Activated CD8-positive, alpha-beta memory T cell treated with anti-CD3 and anti-CD28 coated beads for 36 hours (primary cell): ENCODE measurements around the gene CHST13. TPM values are rescaled to one million over a fixed set of nuclear protein-coding genes. Genes with fewer than 3 reads are reported as not detected.

Experiments used
- CTCF ChIA-PET: fragments of 350-600 bp; sonication (Branson Sonifier 250); formaldehyde crosslinking; loops from one replicate; lab custom pipeline; 2021; ENCODE audit warnings: antibody characterized with exemption; lab: Charles Lee
- POLR2A ChIA-PET: fragments of 350-600 bp; sonication (Branson Sonifier 250); formaldehyde crosslinking; loops from one replicate; lab custom pipeline; 2021; ENCODE audit warnings: antibody characterized with exemption; lab: Charles Lee
- total RNA-seq, 2 experiments: library from RNA; stranded (reverse); gene quantifications; one replicate each; pipeline ENCODE4 v1.2.3, GENCODE V29; 2021

The CHST13 gene
- total RNA-seq, 2 experiments from 2014 or later: not detected

DNA sequence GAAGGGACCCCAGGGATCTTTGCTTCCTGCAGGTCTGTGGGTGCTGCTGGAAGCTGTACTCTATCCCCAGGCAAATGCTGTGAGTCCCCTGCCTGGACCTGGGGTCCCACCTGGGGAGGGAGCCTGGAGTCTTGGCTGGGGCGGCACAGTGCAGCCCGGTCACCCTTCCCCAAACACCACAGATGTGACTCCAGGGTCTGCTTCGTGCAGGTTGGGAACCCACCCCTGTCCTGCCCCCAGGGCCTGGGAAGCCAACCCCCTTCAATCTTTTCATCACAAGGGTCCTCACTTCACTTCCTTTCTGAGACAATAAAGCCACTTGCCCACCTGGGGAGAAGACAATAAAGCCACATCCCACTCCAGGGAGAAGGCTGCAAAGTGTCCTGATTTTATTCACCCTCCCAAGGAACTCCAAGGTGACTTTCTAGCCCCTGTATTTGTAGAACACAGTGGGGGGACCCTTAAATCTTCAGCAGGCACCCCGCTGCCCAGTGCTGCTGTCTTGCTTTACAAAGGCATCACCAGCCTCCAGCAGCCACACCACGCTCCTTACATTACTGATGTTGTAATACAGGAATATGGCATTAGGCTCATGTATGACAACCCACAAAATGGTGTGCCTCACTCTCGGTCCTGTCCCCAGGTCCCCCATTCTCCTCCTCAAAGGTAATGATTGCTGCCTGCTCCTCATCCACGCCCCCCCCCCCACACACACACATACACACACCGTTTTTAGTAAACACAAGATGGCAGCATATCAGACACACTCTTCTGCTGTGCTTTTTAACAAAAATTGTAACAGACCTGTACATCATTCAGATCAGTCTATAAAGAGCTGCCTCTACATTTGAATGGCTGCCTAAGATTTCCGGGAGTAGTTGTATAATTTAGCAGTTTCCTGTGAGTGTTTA, 24.9 kb downstream of the CHST13 start:
- ChIA-PET CTCF (no interaction called here), POLR2A (no interaction called here)

DNA sequence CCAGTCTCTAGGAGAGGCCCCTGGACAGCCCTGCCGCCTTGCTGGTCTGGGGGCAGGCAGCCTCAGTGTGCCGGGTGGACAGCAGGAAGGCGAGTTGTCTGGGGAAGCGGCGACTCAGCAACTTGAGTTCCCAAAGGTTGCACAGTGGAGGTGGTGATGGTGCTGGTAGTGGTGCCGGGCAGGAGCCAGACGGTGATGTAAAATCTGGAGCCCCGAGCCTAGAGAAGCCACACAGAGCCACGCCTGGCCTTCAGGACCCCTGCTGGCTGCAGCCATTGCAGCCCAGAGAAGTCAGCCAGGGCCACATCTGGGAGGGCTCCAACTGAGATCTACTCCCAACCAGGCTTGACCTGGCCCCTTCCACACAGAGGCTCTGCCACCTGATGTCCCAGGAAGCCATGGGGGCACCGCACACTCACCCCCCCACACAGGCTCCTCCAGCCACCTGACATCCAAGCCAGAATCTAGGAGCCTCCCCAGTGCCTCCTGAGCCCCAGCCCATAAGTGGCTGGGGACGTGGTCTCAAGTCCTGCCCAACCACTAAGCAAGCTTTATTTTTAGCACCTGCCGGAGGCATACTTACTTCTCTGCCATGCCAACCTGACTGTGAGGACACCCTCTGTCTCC, 26.0 kb downstream of the CHST13 start:
- ChIA-PET CTCF (no interaction called here), POLR2A (no interaction called here)

DNA sequence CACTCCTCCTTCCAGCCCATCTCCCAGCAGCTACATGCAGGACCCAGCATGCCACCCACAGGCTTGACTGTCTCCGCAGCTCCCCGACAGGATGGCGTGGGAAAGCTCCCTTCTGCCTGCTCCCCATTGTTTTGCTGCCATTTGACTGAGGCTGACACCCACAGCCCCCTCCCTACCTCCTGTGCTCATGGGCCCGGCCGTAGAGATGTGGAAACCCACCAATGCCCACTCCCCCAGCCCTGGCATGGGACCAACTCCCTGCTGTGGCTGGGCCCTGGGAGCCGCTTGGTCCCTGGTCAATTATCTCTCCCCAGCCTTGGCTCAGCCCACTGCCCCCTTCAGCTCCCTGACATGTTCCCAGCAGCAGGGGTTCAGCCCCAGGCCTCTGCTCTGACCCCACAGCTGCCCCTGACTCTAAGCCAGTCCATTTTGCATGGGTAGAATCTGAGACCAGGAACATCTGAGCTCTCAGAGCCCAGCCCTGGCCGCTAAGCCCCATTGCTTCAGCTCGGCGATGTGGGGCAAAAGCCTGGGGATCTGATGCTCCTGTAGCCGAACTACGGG, 26.6 kb downstream of the CHST13 start:
- CTCF ChIA-PET: no interaction called here

DNA sequence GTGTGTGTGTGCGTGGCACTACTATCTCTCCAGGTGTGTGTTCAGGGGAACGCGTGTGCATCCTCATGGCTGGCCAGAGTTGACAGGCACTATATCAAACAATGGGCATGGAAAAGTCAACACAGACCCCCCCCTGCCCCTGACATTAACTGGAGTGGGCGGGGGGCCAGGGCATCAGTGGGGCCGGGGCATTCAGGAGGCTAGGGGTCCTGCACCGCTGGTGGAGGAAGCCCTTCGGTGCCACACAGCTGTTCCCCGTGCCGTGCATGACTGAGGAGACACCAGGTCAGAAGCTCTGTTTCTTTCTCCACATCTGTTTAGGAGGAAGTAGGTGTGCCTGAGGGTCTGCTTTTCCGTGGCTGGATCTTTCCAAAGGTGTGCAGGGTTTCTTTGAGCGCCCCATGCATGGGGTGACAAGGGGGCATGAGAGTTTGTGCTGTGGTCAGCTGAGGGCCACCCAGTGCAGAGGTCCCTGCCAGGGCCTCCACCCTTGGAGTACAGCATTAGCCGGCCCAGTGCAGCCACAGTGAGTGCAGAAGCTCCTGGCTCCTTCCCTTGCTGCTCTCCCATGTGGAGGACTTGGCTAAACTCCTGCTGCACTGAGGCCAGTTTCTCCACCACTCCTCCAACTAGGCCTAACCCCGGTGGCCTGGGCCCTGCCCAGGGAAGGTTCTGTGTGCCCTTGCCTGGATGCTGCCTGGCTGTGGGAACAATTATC, 27.3 kb downstream of the CHST13 start:
- ChIA-PET POLR2A (no interaction called here), CTCF (no interaction called here)

More for the DNA sequence above, 26.6 kb downstream of the CHST13 start:
- POLR2A ChIA-PET: no interaction called here

DNA sequence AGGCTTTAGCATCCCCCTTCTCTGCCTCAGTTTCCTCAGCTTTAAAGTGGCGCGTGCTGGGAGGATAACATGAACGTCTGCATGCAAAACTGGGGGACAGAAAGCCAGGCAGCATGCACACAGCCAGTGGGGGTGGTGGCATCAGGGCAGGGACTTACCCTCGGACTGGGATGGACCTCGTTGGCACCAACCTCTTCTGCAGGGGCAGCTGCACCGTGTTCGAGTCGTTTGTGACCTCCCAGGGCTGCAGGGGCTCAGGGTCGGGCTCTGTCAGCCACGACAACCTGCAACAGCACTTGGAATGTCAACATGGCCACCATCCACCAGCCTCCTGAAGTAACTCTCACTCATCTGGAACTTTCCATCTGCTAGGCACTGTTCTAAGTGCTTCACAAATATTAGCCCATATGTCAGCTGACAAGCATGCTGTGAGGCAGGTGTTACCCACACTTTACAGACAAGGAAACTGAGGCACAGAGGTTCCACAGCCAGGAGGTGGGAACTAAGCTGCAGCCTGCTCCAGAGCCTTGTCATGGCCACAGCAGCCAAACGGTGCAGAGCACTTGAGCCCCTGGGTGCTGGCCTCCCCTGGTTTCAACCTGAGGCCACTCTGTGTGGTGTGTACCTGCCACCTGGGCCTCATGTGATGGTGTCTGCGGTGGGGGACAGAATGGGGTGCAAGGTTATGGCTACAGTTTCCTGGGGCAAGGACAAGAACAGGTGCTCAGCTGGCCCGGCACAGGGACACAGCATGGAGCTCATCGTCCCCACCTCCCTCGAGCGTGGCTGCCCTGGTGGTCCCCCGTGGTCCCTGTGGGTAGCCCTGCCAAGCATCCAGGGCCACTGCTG, 28.1 kb downstream of the CHST13 start:
- POLR2A ChIA-PET: no interaction called here
- CTCF ChIA-PET: no interaction called here

DNA sequence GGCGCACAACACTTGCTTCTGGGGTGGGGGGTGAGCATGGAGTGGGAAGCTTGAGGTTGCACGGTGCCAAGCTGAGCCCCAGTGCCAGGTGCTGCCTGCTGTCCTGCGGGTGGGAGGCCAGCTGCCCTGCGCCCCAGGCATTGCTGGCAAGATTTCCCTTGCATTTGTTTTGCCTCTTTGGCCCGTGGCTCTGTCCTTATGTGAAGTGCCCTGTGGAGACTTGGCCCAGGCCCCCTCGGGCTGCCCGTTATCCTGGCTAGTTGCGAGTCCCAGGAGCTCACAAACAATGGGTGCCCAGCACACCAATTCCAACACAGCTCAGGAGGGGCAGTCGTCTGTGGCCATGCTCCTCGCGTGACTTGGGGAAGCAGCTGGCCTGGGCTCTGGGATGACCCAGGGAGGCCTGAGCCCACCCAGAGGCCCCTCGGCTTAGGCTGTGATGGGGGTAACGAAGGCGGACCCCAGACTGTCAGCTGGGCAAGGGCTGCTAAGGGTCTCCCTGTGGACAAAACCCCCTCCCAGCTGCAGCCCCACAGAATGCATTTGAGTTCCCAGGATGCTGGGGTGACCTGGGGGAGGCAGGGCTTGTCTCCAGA, 28.8 kb downstream of the CHST13 start:
- CTCF ChIA-PET: no interaction called here
- POLR2A ChIA-PET: no interaction called here

DNA sequence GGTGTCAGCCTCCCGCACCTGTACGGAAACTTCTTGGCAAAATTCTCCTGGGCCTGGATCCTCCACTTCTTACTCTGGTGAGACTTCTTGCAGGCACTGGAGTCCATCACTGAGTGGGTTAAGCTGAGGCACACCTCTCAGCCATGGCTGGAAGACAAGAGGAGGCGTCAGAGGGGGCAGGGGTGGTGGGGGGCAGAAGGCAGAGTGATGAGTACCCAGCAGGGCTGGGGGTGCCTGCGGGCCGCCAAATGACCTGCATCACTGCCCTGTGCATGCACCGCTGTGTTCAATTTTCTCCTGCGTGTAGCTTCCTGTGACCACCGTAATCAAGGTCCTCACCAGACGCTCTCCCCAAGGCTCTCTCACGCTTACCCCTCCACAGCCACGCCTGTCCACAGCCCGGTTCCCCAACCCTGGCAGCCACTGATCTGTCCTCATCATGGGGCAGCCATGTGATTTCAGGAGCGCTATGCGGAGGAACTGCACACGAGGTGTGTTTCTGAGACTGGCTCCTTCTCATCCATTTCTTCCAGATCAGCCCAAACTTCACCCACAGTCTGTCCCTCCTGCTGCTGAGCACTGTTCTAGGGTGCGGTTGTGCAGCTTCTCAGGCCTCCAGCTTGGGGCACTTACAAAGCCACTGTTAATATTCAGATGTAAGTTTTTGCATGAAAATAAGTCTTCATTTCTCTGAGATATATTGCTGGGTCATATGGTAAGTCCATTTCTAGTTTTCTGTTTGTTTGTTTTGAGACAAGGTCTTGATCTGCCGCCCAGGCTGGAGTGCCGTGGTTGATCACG, 29.5 kb downstream of the CHST13 start:
- POLR2A ChIA-PET: no interaction called here
- CTCF ChIA-PET: no interaction called here

DNA sequence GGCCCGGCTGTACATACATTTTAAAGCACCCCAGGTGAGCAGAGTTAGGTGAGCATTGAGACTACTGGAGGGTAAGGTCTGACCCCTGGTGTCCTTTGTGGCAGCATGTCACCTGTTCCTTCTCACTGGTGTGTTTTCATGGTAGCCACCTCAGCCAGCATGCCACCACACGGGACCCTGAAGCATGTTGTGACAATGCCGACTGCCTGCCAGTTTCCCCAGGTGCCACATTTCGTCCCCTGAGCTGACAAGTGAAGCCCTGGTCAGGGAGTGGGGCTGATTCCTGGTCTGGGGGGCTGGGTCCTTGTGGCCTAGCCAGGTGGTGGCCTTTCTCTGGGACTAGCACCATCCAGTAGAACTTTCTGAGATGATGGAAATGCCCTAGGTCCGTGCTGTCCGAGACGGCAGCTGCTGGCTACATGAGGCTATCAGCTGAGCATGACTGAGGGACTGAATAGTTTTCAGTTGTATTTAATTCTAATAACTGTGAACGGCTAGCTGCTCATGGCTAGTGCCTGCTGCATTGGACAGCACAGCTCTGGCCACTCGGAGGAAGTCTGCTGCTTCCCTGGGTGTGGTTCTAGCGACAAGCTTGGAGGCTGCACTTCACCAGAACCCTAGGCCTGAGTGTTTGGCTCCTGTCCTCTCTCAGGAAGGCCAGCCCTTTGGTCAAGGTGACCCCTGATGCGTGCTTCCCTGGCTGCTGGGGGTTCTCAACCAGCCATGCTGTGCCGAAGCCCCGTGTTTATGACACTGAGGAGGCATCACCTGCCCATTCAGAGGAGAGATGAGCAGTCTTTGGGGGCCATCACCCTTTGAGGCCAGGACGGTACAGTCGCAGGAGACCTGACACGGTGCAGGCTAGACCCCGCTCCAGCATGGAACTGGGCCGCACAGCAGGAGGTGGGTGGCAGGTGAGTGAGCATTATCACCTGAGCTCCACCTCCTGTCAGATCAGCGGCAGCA, 30.9 kb downstream of the CHST13 start:
- CTCF ChIA-PET: no interaction called here
- POLR2A ChIA-PET: no interaction called here

DNA sequence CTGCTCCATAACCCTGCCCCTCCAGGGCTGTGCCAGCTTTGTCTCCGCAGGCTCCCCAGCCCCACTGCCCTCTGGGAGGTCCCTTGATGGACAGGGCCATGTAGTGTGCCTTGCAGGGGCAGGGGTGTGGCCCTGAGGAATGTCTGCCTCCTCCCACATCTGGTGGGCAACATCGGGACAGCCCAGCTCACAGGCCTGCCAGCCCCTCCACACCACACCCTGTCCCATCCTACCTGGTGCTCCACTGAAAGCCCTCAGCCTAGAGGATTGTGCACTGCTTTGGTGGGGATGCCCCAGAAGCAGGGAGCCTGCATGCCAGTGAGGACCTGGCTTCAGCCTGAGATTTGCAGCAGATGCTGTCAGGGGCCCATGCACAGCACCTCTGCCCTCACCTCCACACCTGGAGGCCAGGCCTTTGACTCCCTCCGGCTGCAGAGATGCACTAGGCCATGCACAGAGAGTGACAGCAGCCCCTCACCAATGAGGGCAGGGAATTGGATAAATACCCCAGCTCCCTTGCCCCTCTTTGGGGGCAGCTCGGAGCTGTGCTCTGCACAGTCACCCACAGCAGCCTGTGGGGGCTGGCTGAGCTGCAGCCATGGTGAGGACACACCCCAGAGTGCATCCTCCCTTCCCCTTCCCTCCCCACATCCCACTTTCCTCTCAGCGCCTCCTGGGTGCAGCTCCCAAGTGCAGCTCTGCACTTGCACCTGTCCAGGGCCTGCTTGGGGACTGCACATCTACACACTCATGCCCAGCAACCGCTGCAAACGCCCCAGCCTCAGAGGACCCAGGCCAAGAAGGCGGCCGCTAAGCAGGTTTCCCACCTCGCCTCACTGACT, 32.1 kb downstream of the CHST13 start:
- POLR2A ChIA-PET: no interaction called here
- CTCF ChIA-PET: no interaction called here

DNA sequence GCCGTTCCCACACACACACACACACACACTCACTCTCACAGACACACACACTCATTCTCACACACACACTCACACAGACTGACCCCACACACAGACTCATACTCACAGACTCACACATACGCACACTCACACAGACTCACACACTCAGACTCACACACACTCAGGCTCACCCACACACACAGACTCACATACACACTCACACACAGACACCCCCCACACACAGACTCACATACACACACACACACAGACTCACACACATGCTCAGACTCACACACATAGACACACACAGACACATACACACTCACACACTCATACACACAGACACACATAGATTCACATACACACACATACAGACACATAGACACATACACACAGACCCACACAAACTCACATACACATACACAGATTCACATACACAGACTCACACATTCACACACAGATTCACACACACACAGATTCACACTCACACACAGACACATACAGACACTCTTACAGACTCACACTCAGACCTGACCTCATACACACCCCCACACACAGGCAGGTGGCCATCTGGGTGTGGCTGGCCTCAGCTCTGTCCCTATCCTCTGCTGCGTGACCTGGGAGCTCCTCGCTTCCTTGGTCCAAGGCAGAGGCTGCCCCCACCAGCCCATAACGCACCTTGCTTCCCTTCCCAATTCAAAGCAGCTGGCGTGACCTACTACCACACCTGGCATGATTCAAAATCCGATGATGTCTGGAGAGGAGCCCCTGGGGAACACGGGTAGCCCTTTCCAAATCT, 32.9 kb downstream of the CHST13 start:
- ChIA-PET POLR2A (no interaction called here), CTCF (no interaction called here)

DNA sequence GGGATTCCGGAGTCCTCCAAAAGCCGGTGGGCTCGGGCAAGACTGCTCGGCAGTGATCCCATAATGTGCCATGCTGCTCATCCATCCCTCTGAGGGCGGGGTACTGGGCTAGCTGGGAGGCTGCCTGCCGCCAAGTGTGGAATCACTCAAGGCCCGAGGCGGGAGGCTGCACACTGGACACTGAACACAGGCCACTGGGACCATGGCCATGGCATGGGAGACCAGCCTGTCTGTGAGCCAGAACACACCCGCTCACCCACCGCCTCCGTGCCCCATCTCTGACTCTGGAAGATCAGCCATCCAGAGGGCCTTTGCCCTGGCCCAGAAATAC, 33.4 kb downstream of the CHST13 start:
- POLR2A ChIA-PET: no interaction called here
- CTCF ChIA-PET: no interaction called here

DNA sequence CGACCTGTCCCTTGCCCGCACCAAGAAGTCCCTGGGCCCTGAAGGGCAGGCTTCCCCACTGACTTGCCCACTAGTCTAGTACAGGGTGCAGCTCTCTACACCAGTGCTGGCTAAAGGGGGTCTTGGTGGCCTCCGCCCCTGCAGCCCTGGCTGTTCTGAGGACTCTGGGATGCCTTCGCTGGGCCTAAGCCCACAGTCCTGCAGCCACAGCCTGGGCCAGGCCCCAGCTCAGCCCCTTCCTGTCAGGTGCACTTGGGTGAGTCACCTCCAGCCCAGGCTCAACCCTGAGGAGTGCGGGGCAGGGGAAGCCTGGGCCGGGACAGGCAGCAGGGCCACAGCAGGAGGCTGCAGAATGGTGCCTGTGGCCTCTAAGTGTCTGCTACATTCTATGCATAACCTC, 33.8 kb downstream of the CHST13 start:
- POLR2A ChIA-PET: no interaction called here
- CTCF ChIA-PET: no interaction called here

DNA sequence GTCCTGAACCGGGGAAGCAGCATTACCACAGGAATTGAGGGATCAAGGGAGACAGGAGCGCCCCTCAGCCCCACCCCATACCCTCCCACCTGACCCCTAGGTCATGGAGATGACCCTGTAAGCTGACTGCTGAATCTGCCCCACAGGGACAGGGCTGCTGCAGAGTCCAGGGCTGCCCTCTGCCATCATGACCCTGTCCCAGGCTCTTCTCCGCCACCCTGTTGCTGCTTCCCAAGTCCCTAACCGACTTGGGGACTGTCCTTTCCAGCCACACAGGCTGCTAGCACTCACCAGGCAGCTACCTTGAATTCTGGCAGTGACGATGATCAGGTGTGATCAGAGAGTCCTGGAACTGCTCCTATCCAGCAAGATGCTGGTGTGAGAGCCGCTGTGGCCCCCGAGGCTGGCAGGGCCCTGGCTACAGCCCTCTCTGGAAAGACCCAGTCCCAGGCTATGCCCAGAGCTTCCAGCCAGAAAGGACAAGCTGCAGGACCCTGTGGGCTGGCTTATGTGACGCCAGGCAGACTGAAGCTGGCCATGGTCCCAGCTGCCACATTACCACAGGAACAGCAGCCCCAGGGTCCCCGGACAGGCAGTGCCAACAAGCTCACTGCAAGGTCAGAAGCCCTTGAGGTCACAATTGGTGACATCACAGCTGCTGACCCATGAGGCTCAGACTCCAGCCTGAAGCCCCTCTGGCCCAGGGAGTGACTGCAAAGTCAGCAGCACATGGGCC, 34.5 kb downstream of the CHST13 start, which contains the start of gene C3orf22:
TSS of gene C3orf22 (minus strand) at position 597 of the 736 bp plus-strand sequence. CDS start 5,542 bp downstream, outside the sequence.
- POLR2A ChIA-PET: no interaction called here

DNA sequence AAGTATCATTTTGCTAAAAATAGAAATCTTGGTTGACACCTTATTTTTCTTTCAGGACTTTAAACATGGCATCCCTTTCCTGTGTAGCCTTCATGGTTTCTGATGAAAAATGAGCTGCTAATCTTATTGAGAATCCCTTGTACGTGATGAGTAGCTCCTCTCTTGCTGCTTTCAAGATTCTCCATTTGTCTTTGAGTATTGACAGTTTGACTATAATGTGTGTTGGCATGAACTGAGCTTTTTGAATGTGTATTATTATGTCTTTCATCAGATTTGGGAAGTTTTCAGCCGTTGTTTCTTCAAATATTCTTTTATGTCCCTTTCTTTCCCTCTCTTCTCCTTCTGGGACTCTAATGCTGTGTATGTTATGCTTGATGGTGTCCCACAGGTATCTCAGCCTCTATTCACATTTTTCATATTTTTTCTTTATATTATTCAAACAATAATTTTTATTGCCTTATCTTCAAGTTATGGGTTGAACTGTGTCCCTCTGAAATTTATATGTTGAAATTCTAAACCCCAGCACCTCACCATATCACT, 38.9 kb downstream of the CHST13 start:
- CTCF ChIA-PET: no interaction called here
- POLR2A ChIA-PET: no interaction called here

More for the DNA sequence above, 34.5 kb downstream of the CHST13 start, which contains the start of gene C3orf22:
- CTCF ChIA-PET: no interaction called here
